Testis (tissue), 3 donors: ENCODE data around the gene EID2. TPM values are rescaled to one million over a fixed set of nuclear protein-coding genes. Genes with fewer than 3 reads are reported as not detected.

ENCODE experiments used
- DNase-seq: peaks from one replicate; pipeline ENCODE4 v3.0.0-alpha.2; 2019
- H3K27ac ChIP-seq, 2 donors: fragments of 200-600 bp; sonication (generic); one replicate each; pipeline ENCODE4 v1.5.1; 2019
- H3K27me3 ChIP-seq: fragments of 200-600 bp; sonication (generic); one replicate; pipeline ENCODE4 v1.5.1; 2019
- H3K36me3 ChIP-seq: fragments of 200-600 bp; sonication (generic); one replicate; pipeline ENCODE4 v1.5.1; 2017; ENCODE audit warnings: low read depth; ENCODE audit errors: missing control alignments
- H3K4me1 ChIP-seq: fragments of 200-600 bp; sonication (generic); one replicate; pipeline ENCODE4 v1.5.1; 2019
- H3K4me3 ChIP-seq, 2 donors: fragments of 200-600 bp; sonication (generic); one replicate each; pipeline ENCODE4 v1.5.1; 2017 to 2019
- H3K9me3 ChIP-seq: fragments of 200-600 bp; sonication (generic); one replicate; pipeline ENCODE4 v1.5.1; 2017
- CTCF ChIP-seq, 3 experiments: fragments of 450-650 bp in 2 of 3; fragments of 200-600 bp in 1 of 3; sonication (generic) in 1 of 3; IDR thresholded peaks; one replicate each; pipeline ENCODE4 v1.5.1; 2016 to 2019; ENCODE audit warnings: antibody characterized with exemption in 3 of 3, mild to moderate bottlenecking in 2 of 3, moderate library complexity in 1 of 3
- POLR2A ChIP-seq: fragments of 450-650 bp; IDR thresholded peaks from one replicate; pipeline ENCODE4 v1.6.1; 2017; ENCODE audit warnings: antibody characterized with exemption, mild to moderate bottlenecking, moderate library complexity
- WGBS, 2 donors: methylation state at CpG; one replicate each; pipeline ENCODE4 v1.1.5; 2018; 5-methylcytosine and 5-hydroxymethylcytosine counted together
- intact Hi-C: fragments of 100-400 bp; cut with DNase I; formaldehyde crosslinking; loops from one replicate; pipeline ENCODE4 v1.15.1; 2023; ENCODE audit warnings: low total_unique reads
- polyA plus RNA-seq: library from polyadenylated mRNA; stranded (reverse); fragments of 350-450 nt; fragmentation: Illumina TruSeq; extraction: RNeasy Lipid Tissue Mini Kit (QIAGEN cat#74804); gene quantifications from one replicate; pipeline ENCODE4 v1.2.3, GENCODE V29; 2014; ENCODE audit warnings: low read depth, low replicate concordance; ENCODE audit not compliant: insufficient read depth
- total RNA-seq, 2 donors: library from RNA; depleted of rRNA; stranded (reverse); fragments of >200 nt; gene quantifications; one replicate each; pipeline ENCODE4 v1.2.3, GENCODE V29; 2016

EID2 gene
- total and polyA plus RNA-seq, 3 donors from 2014 or later, result 15.0 to 26.7 (median 23.9) TPM

GRCh38 chr19:39507715-39508364 lies 32.1 kb downstream of the EID2 start:
- intact Hi-C loops, result no loop called here
- Histone ChIP-seq H3K27me3 (no peaks in the 10 kb centered on the region), H3K4me3 (peak overlapping the region; percentile 45 to 60), H3K9me3 (no peaks in the 10 kb centered on the region), H3K27ac (no peak overlapping the region), H3K36me3 (no peaks in the 10 kb centered on the region), H3K4me1 (no peaks in the 10 kb centered on the region)
- TF ChIP-seq POLR2A (no peak), CTCF (IDR thresholded peaks at IDR 0.05) (no peak)
- WGBS, 2 donors, result 33 to 34% methylated on average over 24 of the region's 24 CpGs
- no peak for DNase-seq

GRCh38 chr19:39506944-39507714 lies 32.8 kb downstream of the EID2 start:
- Histone ChIP-seq H3K4me1 (no peaks in the 10 kb centered on the region), H3K4me3 (peak overlapping the region; percentile 45 to 60), H3K27ac (no peak overlapping the region), H3K27me3 (no peaks in the 10 kb centered on the region), H3K36me3 (no peaks in the 10 kb centered on the region), H3K9me3 (no peaks in the 10 kb centered on the region)
- TF ChIP-seq CTCF (IDR thresholded peaks at IDR 0.05) (peak in 1 of 3 experiments; percentile 11), POLR2A (no peak)
- intact Hi-C loops, result no loop called here
- WGBS, 2 donors, result 2 to 3% methylated on average over 18 to 68 of the region's 96 CpGs
- peak; percentile 81 for DNase-seq

- no peaks in the 10 kb centered on the region for H3K27me3 ChIP-seq
- no peaks in the 10 kb centered on the region for H3K9me3 ChIP-seq
- H3K4me3 ChIP-seq, result peak overlapping the region in 1 of 2 donors; percentile 45
- no peak for DNase-seq
- no peaks in the 10 kb centered on the region for H3K36me3 ChIP-seq
- intact Hi-C loops, result no loop called here
- no peaks in the 10 kb centered on the region for H3K4me1 ChIP-seq
- no peak overlapping the region for H3K27ac ChIP-seq
- WGBS, 2 donors, result 36 to 44% methylated on average over 7 of the region's 7 CpGs
- TF ChIP-seq POLR2A (no peak), CTCF (IDR thresholded peaks at IDR 0.05) (no peak)
These were observed 33.4 kb downstream of the EID2 start for GRCh38 chr19:39506598-39506943.

GRCh38 chr19:39502640-39503417 lies 37.1 kb downstream of the EID2 start:
- TF ChIP-seq POLR2A (no peak), CTCF (IDR thresholded peaks at IDR 0.05) (peak; percentile 80 to 96 (median 93))
- H3K27me3 ChIP-seq, result no peaks in the 10 kb centered on the region
- no peaks in the 10 kb centered on the region for H3K36me3 ChIP-seq
- 13 to 41% methylated on average over 8 to 68 of the region's 69 CpGs for WGBS, 2 donors
- H3K4me3 ChIP-seq, result peak overlapping the region in 1 of 2 donors; percentile 45
- peaks cover 13% of the 10 kb centered on the region for H3K4me1 ChIP-seq
- intact Hi-C loops, result no loop called here
- no peak overlapping the region for H3K27ac ChIP-seq
- peak; percentile 66 for DNase-seq
- no peaks in the 10 kb centered on the region for H3K9me3 ChIP-seq
